Measurements from ENCODE around the gene FLOT1.
"Not testable (repeated sequence)": the region's sequence is repeated elsewhere in the genome, so short reads cannot be mapped to it uniquely, and the experiment has no call there.

The FLOT1 gene

DNA sequence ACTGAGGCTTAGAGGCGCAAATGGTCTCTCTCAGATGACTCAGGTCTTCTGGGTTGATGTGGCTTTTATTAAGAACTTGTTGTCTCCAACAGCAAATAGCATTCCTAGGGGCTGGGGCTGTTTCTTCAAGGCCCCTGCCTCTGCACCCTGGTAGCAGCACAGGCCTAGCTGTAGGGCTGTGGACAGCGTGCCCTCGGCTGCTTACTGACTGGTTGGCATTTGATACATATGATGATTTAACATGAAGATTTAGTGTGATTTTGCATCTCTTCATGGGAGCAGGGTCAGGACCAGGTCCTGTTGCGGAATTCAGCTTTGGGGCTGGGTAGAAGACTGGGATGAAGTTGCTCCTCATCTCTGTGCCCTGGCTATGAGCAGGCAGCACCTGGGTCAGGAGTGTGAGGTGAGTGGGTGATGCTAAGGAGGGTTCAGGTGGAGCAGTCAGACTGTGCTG, 26.2 kb upstream of the FLOT1 start:
- ChIA-PET POLR2A (interaction anchor here (1.4 kb wide), 1 partner anchor 25 kb away, joined by 9 read pairs; the partner anchor contains the start of gene IER3), CTCF (interaction anchor here (1.1 to 2.1 kb wide), 6 partner anchors 7 to 54 kb away, joined by 3 to 7 read pairs (median 4); partner anchors contain the start of gene IER3)
- peaks cover 0 to 57% (median 6%) of the 10 kb centered on the region in 5 experiments for H3K27me3 ChIP-seq (replicated peaks in 2 of 5; ENCODE audit: control insufficient read depth in 4 of 5, insufficient read depth in 5 of 5, low read length in 4 of 5)
- no peaks in the 10 kb centered on the region for H3K36me3 ChIP-seq (ENCODE audit: control insufficient read depth in 4 of 4, insufficient read depth in 4 of 4, low read length in 3 of 4)
- H3K4me3 ChIP-seq (ENCODE audit: control insufficient read depth in 1 of 7, extremely low read depth in 1 of 7, insufficient read depth in 4 of 7, low read depth in 2 of 7, low read length in 6 of 7), result peak overlapping the region in 1 of 7 experiments; percentile 19
- WGBS (ENCODE audit: insufficient coverage), result 83% methylated on average over 2 of the region's 4 CpGs
- DNase-seq, result no peak
- peaks cover 7 to 42% (median 23%) of the 10 kb centered on the region in 4 experiments for H3K4me1 ChIP-seq (ENCODE audit: control extremely low read depth in 1 of 4, control insufficient read depth in 4 of 4, insufficient read depth in 4 of 4, low read length in 3 of 4)
- no peak overlapping the region for H3K27ac ChIP-seq (ENCODE audit: insufficient read depth in 1 of 2, low read depth in 1 of 2, low read length in 2 of 2, poor library complexity in 1 of 2, severe bottlenecking in 2 of 2)
- H3K9me3 ChIP-seq (ENCODE audit: control extremely low read depth in 1 of 5, control insufficient read depth in 4 of 5, insufficient read depth in 2 of 5, low read depth in 1 of 5, low read length in 4 of 5), result no peaks in the 10 kb centered on the region

DNA sequence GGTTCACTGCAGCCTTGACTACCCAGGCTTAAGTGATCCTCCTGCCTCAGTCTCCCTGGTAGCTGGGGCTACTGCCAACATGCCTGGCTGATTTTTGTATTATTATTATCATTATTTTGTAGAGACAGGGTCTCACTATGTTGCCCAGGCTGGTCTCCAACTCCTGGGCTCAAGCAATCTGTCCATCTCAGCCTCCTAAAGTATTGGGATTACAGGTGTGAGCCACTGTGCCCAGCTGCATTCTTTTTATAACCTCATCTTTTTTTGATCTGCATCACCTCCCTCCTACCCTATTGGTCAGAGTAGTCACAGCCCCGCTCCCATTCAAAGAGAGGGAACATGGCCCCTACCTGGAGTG, 25.4 kb upstream of the FLOT1 start:
- Histone ChIP-seq H3K4me1 (ENCODE audit: control extremely low read depth in 1 of 4, control insufficient read depth in 4 of 4, insufficient read depth in 4 of 4, low read length in 3 of 4) (peaks cover 7 to 46% (median 24%) of the 10 kb centered on the region in 4 experiments), H3K9me3 (ENCODE audit: control extremely low read depth in 1 of 5, control insufficient read depth in 4 of 5, insufficient read depth in 2 of 5, low read depth in 1 of 5, low read length in 4 of 5) (no peaks in the 10 kb centered on the region), H3K27ac (ENCODE audit: insufficient read depth in 1 of 2, low read depth in 1 of 2, low read length in 2 of 2, poor library complexity in 1 of 2, severe bottlenecking in 2 of 2) (no peak overlapping the region), H3K27me3 (replicated peaks in 2 of 5; ENCODE audit: control insufficient read depth in 4 of 5, insufficient read depth in 5 of 5, low read length in 4 of 5) (peaks cover 0 to 62% (median 6%) of the 10 kb centered on the region in 5 experiments), H3K36me3 (ENCODE audit: control insufficient read depth in 4 of 4, insufficient read depth in 4 of 4, low read length in 3 of 4) (no peaks in the 10 kb centered on the region), H3K4me3 (ENCODE audit: control insufficient read depth in 1 of 7, extremely low read depth in 1 of 7, insufficient read depth in 4 of 7, low read depth in 2 of 7, low read length in 6 of 7) (no peak overlapping the region)
- no peak for DNase-seq
- WGBS (ENCODE audit: insufficient coverage), result 100% methylated on average over 1 of the region's 1 CpG
- CTCF ChIA-PET, result interaction anchor here (1.2 to 1.8 kb wide), 2 partner anchors 8 to 15 kb away, joined by 3 to 5 read pairs; no protein-coding TSS in a partner anchor
- POLR2A ChIA-PET, result no interaction called here

DNA sequence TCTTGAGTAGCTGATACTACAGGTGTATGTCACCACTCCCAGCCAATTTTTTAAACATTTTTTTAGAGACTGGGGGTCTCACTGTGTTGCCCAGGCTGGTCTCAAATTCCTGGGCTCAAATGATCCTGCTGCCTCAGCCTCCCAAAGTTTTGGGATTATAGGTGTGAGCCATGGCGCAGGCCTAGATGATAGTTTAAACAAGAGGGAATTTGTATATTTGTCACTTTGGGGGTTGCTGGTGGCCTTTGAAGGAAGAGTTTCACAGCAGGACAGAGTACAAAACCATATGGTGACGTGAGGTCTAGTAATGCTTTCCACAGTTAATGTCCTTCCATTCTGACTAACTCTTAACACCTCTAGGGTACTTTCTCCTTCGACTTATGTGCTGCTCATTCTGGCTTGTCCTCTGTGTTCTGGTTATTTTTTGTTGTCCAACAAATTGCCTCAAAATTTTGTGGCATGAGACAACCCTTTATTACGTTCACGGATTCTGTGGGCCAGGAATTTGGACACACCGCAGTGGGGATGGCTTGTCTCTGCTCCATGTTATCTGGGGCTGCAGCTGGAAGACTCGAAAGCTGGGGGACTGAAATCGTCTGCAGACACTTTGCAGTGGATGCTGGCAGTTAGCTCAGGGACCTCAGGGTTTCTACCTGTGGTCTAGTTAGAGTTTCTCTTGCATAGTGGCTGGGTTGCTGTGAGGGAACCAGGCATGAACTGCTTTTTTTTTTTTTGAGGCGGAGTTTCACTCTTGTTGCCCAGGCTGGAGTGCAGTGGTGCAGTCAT, 24.9 kb upstream of the FLOT1 start:
- no peak for DNase-seq
- WGBS (ENCODE audit: insufficient coverage), result 97% methylated on average over 7 of the region's 9 CpGs
- no peak overlapping the region for H3K4me3 ChIP-seq (ENCODE audit: control insufficient read depth in 1 of 7, extremely low read depth in 1 of 7, insufficient read depth in 4 of 7, low read depth in 2 of 7, low read length in 6 of 7)
- POLR2A ChIA-PET, result interaction anchor here (0.6 kb wide), 1 partner anchor 302 kb away, joined by 3 read pairs; no protein-coding TSS in a partner anchor
- no peaks in the 10 kb centered on the region for H3K9me3 ChIP-seq (ENCODE audit: control extremely low read depth in 1 of 5, control insufficient read depth in 4 of 5, insufficient read depth in 2 of 5, low read depth in 1 of 5, low read length in 4 of 5)
- peaks cover 7 to 46% (median 24%) of the 10 kb centered on the region in 4 experiments for H3K4me1 ChIP-seq (ENCODE audit: control extremely low read depth in 1 of 4, control insufficient read depth in 4 of 4, insufficient read depth in 4 of 4, low read length in 3 of 4)
- no peak overlapping the region for H3K27ac ChIP-seq (ENCODE audit: insufficient read depth in 1 of 2, low read depth in 1 of 2, low read length in 2 of 2, poor library complexity in 1 of 2, severe bottlenecking in 2 of 2)
- peaks cover 0 to 56% (median 6%) of the 10 kb centered on the region in 5 experiments for H3K27me3 ChIP-seq (replicated peaks in 2 of 5; ENCODE audit: control insufficient read depth in 4 of 5, insufficient read depth in 5 of 5, low read length in 4 of 5)
- no peaks in the 10 kb centered on the region for H3K36me3 ChIP-seq (ENCODE audit: control insufficient read depth in 4 of 4, insufficient read depth in 4 of 4, low read length in 3 of 4)
- CTCF ChIA-PET, result interaction anchor here (1.2 to 1.8 kb wide), 4 partner anchors 9 to 55 kb away, joined by 3 to 5 read pairs (median 4); no protein-coding TSS in a partner anchor

DNA sequence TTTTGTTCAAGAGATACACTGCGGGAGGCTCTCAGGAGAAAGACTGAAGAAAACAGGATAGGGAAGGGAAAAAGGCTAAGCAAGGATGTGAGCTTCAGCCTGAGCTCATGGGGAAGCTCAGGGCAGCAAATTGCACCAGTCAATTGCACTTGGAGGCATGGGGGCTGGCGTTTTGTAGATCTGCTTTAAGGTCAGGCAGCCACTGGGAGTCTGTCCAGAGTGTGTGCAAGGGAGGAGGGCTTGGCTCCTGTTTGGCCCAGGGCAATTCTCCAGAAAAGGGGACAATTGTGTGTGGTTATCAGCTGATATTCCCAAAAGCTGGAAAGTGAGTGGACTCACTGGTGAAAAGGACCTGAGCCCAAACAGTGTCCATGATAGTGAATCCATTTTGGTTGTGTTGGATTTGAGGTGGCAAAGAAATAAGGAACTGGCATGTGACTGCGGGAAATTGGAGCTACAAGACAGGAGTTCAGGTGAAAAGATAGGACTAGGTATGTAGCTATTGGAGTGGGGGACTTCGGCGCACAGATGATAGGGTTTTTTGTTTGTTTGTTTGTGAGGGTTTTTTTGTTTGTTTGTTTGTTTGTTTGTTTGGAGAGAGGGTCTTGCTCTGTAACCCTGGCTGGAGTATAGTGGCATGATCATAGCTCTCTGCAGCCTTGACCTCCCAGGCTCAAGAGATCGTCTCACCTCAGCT, 24.1 kb upstream of the FLOT1 start:
- Histone ChIP-seq H3K4me3 (ENCODE audit: control insufficient read depth in 1 of 7, extremely low read depth in 1 of 7, insufficient read depth in 4 of 7, low read depth in 2 of 7, low read length in 6 of 7) (no peak overlapping the region), H3K4me1 (ENCODE audit: control extremely low read depth in 1 of 4, control insufficient read depth in 4 of 4, insufficient read depth in 4 of 4, low read length in 3 of 4) (peaks cover 7 to 46% (median 24%) of the 10 kb centered on the region in 4 experiments), H3K9me3 (ENCODE audit: control extremely low read depth in 1 of 5, control insufficient read depth in 4 of 5, insufficient read depth in 2 of 5, low read depth in 1 of 5, low read length in 4 of 5) (no peaks in the 10 kb centered on the region), H3K27me3 (replicated peaks in 2 of 5; ENCODE audit: control insufficient read depth in 4 of 5, insufficient read depth in 5 of 5, low read length in 4 of 5) (peaks cover 0 to 57% (median 6%) of the 10 kb centered on the region in 5 experiments), H3K36me3 (ENCODE audit: control insufficient read depth in 4 of 4, insufficient read depth in 4 of 4, low read length in 3 of 4) (no peaks in the 10 kb centered on the region), H3K27ac (ENCODE audit: insufficient read depth in 1 of 2, low read depth in 1 of 2, low read length in 2 of 2, poor library complexity in 1 of 2, severe bottlenecking in 2 of 2) (no peak overlapping the region)
- DNase-seq, result no peak
- ChIA-PET POLR2A (interaction anchor here (1.0 kb wide), 1 partner anchor 15 kb away, joined by 5 read pairs; no protein-coding TSS in a partner anchor), CTCF (interaction anchor here (1.2 to 1.8 kb wide), 4 partner anchors 9 to 55 kb away, joined by 3 to 5 read pairs (median 4); no protein-coding TSS in a partner anchor)
- 97% methylated on average over 4 of the region's 6 CpGs for WGBS (ENCODE audit: insufficient coverage)

DNA sequence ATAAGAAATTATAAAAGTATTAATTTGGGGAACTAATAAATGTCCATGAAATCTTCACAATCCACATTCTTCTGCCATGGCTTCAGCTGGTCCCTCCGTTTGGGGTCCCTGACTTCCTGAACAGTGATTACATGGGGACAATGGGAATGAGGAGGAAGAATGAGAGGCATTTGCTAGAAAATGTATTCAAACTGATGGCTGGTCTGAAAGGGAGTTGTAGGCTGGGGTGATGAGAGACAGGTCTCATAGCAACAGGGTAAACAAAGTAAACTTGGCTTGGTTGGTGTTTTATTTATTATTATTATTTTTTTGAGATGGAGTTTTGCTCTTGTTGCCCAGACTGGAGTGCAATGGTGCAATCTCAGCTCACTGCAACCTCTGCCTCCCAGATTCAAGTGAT, 23.0 kb upstream of the FLOT1 start:
- POLR2A ChIA-PET, result interaction anchor here (1.0 kb wide), 1 partner anchor 16 kb away, joined by 5 read pairs; no protein-coding TSS in a partner anchor
- DNase-seq, CTCF ChIA-PET: not testable (repeated sequence)

DNA sequence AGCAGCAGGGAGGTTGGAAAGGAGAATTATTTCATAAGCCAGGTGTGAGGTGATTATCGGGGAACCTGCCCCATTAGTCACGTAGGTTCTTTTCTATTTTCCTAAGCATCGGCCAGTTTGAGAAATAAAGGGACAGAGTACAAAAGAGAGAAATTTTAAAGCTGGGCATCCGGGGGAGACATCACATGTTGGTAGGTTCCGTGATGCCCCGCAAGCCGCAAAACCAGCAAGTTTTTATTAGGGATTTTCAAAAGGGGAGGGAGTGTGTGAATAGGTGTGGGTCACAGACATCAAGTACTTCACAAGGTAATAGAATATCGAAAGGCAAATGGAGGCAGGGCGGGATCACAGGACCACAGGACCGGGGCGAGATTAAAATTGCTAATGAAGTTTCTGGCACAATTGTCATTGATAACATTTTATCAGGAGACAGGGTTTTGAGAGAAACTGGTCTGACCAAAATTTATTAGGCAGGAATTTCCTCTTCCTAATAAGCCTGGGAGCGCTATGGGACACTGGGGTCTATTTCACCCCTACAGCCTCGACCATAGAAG, 22.1 kb upstream of the FLOT1 start:
- 75% methylated on average over 10 of the region's 13 CpGs for WGBS (ENCODE audit: insufficient coverage)
- H3K4me3 ChIP-seq (ENCODE audit: control insufficient read depth in 1 of 7, extremely low read depth in 1 of 7, insufficient read depth in 4 of 7, low read depth in 2 of 7, low read length in 6 of 7); H3K36me3 ChIP-seq (ENCODE audit: control insufficient read depth in 4 of 4, insufficient read depth in 4 of 4, low read length in 3 of 4); H3K27ac ChIP-seq (ENCODE audit: insufficient read depth in 1 of 2, low read depth in 1 of 2, low read length in 2 of 2, poor library complexity in 1 of 2, severe bottlenecking in 2 of 2); DNase-seq; POLR2A ChIA-PET; H3K9me3 ChIP-seq (ENCODE audit: control extremely low read depth in 1 of 5, control insufficient read depth in 4 of 5, insufficient read depth in 2 of 5, low read depth in 1 of 5, low read length in 4 of 5): not testable (repeated sequence)
- CTCF ChIA-PET, result interaction anchor here (0.9 to 1.6 kb wide), 2 partner anchors 24 to 54 kb away, joined by 3 to 6 read pairs; no protein-coding TSS in a partner anchor
- Histone ChIP-seq H3K27me3 (replicated peaks in 2 of 5; ENCODE audit: control insufficient read depth in 4 of 5, insufficient read depth in 5 of 5, low read length in 4 of 5) (peaks cover 0 to 58% (median 4%) of the 10 kb centered on the region in 5 experiments), H3K4me1 (ENCODE audit: control extremely low read depth in 1 of 4, control insufficient read depth in 4 of 4, insufficient read depth in 4 of 4, low read length in 3 of 4) (peaks cover 4 to 34% (median 19%) of the 10 kb centered on the region in 4 experiments)

More for the DNA sequence above, 23.0 kb upstream of the FLOT1 start:
- no CpG with 5 or more reads among the region's 1 CpG for WGBS (ENCODE audit: insufficient coverage)
- Histone ChIP-seq H3K27me3 (replicated peaks in 2 of 5; ENCODE audit: control insufficient read depth in 4 of 5, insufficient read depth in 5 of 5, low read length in 4 of 5) (peaks cover 0 to 55% (median 4%) of the 10 kb centered on the region in 5 experiments), H3K4me1 (ENCODE audit: control extremely low read depth in 1 of 4, control insufficient read depth in 4 of 4, insufficient read depth in 4 of 4, low read length in 3 of 4) (peaks cover 7 to 42% (median 24%) of the 10 kb centered on the region in 4 experiments)
- not testable (repeated sequence) for H3K27ac ChIP-seq (ENCODE audit: insufficient read depth in 1 of 2, low read depth in 1 of 2, low read length in 2 of 2, poor library complexity in 1 of 2, severe bottlenecking in 2 of 2); H3K9me3 ChIP-seq (ENCODE audit: control extremely low read depth in 1 of 5, control insufficient read depth in 4 of 5, insufficient read depth in 2 of 5, low read depth in 1 of 5, low read length in 4 of 5); H3K4me3 ChIP-seq (ENCODE audit: control insufficient read depth in 1 of 7, extremely low read depth in 1 of 7, insufficient read depth in 4 of 7, low read depth in 2 of 7, low read length in 6 of 7); H3K36me3 ChIP-seq (ENCODE audit: control insufficient read depth in 4 of 4, insufficient read depth in 4 of 4, low read length in 3 of 4)
